Stimulated activated naive CD8-positive, alpha-beta T cell treated with anti-CD3 and anti-CD28 coated beads, Interleukin-15, Interleukin-2, amounts not matched to agents 100 ng/mL and 50 ng/mL, for 24 hours (primary cell): ENCODE results near the gene RALGPS2.

Experiments used
- H3K27ac Mint-ChIP-seq: one replicate; pipeline ENCODE4 v1.8.0; 2021; ENCODE audit warnings: mild to moderate bottlenecking, mixed read lengths
- H3K27me3 Mint-ChIP-seq: one replicate; pipeline ENCODE4 v1.8.0; 2021; ENCODE audit warnings: mixed read lengths
- H3K36me3 Mint-ChIP-seq: one replicate; pipeline ENCODE4 v1.8.0; 2021; ENCODE audit warnings: low read depth, mixed read lengths
- H3K4me1 Mint-ChIP-seq: one replicate; pipeline ENCODE4 v1.8.0; 2021; ENCODE audit warnings: low read depth, mixed read lengths
- H3K4me3 Mint-ChIP-seq: one replicate; pipeline ENCODE4 v1.8.0; 2021; ENCODE audit warnings: mild to moderate bottlenecking, mixed read lengths
- H3K9me3 Mint-ChIP-seq: one replicate; pipeline ENCODE4 v1.8.0; 2021; ENCODE audit warnings: mixed read lengths

Gene RALGPS2

DNA sequence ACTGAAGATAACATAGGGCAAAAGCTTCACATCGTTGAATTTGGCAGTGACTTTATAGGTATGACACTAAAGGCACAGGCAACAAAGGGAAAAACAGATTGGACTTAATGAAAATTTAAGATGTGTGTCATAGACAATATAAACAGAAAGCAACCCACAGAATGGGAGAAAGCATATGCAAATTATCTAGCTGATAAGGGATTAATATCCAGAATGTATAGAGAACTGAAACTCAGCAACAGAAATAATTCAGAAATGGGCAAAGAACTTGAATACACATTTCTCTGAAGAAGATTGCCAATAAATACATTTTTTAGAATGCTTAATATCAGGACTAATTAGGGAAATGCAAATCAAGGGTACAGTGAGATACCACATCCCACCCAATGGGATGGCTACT lies 201.0 kb downstream of the RALGPS2 start:
- H3K36me3 Mint-ChIP-seq: peaks cover 7% of the 10 kb centered on the region
- no peaks in the 10 kb centered on the region for H3K27me3 Mint-ChIP-seq
- H3K27ac Mint-ChIP-seq: no peak overlapping the region
- H3K9me3 Mint-ChIP-seq: peaks cover 4% of the 10 kb centered on the region
- H3K4me3 Mint-ChIP-seq: no peak overlapping the region
- H3K4me1 Mint-ChIP-seq: peaks cover 10% of the 10 kb centered on the region

DNA sequence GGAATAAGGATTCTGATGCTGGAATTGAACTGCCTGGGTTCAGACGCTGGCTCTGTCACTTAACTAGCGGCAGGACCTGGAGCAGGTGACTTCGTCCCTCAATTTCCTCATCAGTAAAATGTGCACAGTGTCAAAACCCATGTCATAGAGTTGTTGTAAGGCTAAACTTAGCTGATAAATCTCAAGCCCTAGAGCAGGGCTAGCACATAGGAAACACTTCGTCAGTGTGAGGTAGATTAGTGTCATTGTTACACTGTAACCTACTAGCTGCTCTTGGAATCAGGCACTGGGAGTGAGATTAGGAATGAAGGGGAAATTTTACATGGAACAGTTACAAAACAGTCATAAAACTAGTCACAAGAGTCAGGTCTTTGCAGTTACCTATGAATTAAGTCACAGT lies 202.0 kb downstream of the RALGPS2 start:
- Mint-ChIP-seq H3K27ac (no peak overlapping the region), H3K9me3 (peaks cover 4% of the 10 kb centered on the region), H3K27me3 (no peaks in the 10 kb centered on the region), H3K4me1 (peaks cover 15% of the 10 kb centered on the region), H3K4me3 (no peak overlapping the region), H3K36me3 (peaks cover 7% of the 10 kb centered on the region)

DNA sequence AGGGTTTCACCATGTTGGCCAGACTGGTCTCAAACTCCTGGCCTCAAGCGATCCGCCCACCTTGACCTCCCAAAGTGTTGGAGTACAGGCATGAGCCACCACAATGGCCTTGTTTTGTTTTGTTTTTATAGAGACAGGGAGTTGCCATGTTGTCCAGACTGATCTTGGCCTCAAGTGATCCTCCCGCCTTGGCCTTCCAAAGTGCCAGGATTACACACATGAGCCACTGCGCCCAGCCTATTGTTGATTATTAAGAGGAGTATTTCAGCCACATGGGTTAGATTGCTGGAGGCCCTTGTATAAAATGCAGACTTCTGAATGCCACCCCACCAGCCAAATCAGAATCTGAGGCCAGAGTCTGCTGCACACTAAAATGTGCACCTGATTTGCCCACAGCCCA lies 203.0 kb downstream of the RALGPS2 start:
- H3K4me1 Mint-ChIP-seq: peaks cover 15% of the 10 kb centered on the region
- H3K36me3 Mint-ChIP-seq: peaks cover 7% of the 10 kb centered on the region
- peaks cover 4% of the 10 kb centered on the region for H3K9me3 Mint-ChIP-seq
- H3K27me3 Mint-ChIP-seq: no peaks in the 10 kb centered on the region
- no peak overlapping the region for H3K4me3 Mint-ChIP-seq
- H3K27ac Mint-ChIP-seq: no peak overlapping the region

DNA sequence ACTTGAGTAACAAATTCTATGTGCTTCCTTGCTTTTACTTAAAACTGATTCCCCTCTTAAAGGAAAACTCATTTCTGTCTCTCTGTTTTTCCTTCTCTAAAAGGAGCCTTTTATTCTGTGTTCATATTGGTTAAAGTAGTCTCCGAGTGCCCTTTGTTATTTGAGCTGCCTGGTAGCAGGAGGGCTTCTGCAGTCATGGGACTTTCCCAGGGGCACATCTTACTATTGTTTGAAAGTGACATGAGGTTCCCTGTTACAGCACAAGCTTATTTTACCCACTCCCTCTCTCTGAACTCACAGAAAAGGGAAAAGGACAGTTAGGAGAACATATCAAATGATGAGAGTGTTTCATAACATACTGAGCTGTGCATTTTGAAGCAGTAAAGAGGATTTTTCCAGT lies 203.9 kb downstream of the RALGPS2 start:
- Mint-ChIP-seq H3K36me3 (peaks cover 7% of the 10 kb centered on the region), H3K9me3 (peaks cover 4% of the 10 kb centered on the region), H3K4me1 (peaks cover 15% of the 10 kb centered on the region)

DNA sequence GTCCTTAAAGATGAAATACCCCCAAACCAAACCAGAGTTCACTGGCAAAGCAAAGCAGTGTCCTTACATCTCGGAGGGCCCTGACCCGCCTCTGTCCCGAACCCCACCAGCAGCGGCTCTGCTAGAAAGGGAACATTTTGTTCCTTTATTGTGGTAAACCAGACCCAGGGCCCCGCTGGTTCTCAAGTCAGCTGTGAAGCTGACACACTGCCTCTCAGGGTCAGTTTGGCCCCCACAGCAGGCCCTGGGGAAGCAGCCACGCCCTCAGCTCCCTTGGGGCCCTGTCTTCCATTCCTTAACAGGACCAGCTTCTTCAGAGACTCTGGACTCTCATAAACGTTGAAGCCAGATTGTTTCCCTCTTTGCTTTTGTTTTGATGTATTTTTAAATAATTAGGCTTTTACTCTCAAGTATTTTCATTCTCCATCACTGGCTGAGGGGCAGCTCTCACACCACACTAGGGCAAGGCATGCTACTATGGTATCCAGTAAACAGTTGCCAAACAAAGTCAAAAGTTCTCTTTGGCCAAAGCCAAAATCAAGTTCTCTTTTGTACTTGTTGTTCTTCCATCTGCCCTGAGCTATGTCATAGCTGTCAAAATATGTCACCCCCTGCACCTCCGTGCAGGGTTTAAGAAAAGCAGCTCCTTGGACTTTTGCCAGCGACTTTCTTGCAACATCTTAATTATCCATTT lies 207.0 kb downstream of the RALGPS2 start:
- no peaks in the 10 kb centered on the region for H3K36me3 Mint-ChIP-seq
- H3K4me3 Mint-ChIP-seq: no peak overlapping the region
- no peaks in the 10 kb centered on the region for H3K9me3 Mint-ChIP-seq
- no peaks in the 10 kb centered on the region for H3K27me3 Mint-ChIP-seq
- peaks cover 15% of the 10 kb centered on the region for H3K4me1 Mint-ChIP-seq
- no peak overlapping the region for H3K27ac Mint-ChIP-seq

More for the DNA sequence above, 203.9 kb downstream of the RALGPS2 start:
- no peaks in the 10 kb centered on the region for H3K27me3 Mint-ChIP-seq
- no peak overlapping the region for H3K27ac Mint-ChIP-seq
- H3K4me3 Mint-ChIP-seq: no peak overlapping the region

DNA sequence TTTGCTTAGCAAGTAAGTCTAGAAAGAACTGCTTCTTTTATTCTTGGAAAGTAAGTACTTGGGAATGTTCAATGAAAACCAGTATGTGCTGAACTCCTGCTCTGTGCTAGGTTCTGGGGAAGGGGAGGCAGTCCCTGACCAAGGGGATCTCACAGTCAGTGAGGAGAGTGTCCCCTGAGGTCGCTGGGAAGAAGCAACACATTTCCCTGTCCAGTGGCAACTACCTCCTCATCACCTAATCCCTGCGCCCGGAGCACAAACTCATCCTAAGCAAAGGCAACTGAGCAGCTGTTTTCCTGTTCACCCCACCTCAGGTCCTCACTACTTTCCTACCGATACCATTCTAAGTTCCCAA lies 207.5 kb downstream of the RALGPS2 start:
- Mint-ChIP-seq H3K27me3 (no peaks in the 10 kb centered on the region), H3K9me3 (no peaks in the 10 kb centered on the region), H3K27ac (no peak overlapping the region), H3K4me1 (peaks cover 15% of the 10 kb centered on the region), H3K4me3 (no peak overlapping the region), H3K36me3 (no peaks in the 10 kb centered on the region)

DNA sequence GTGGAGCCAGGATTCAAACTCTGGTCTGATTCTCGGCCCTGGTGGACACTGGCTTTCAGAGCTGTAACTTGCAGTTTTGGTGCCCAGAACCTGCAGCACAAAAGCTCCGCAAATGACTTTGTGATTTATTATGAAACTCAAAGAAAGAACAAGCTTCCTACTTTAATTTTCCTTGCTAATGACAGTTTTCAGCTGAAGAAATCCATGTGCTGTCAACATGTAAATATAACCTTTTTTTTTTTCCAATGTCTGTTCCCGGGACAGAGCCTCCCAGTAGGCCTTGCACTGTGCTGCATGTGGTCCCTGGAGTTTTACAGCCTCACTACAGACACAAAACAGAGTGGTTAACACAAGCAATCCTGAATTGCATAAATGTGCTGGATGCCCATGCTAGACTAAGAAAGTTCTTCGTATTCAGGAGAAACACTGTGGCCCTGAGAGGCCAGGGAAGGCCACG lies 208.1 kb downstream of the RALGPS2 start:
- no peak overlapping the region for H3K27ac Mint-ChIP-seq
- H3K36me3 Mint-ChIP-seq: no peaks in the 10 kb centered on the region

DNA sequence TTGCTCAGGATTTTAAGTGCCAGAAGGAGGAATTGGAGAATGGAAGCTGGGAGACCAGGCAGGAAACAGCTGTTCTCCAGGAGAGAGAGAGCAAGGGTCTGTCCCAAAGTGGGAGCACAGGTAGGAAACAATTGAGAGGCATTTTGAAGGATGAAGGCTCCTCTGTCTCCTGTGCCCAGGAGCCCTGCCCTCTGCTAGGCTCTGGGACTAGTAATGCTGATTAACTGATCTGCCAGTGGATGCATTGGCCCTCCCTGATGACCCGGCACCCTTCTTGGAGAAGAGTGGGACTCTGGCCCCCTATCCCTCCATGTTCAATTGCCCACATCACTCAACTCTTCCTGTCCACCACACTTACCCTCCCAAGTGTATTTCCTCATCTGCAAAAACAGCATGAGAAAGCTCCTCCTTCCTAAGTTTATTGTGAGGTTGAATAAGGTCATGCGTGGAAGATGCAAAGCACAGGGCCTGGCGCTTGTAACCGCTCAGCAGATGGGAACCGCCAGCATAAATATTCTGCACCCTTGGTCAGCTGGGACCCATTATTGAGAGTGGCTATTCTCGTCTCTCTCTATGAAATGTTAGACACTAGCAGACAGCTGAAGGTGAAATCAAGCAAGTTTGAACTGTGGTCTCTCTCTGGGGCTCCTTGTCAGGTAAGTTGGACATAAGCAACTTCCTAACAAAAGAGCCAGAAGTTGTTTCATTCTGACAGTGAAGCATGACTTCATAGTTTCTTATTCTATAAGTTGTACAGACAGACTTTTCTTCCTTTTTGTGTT lies 208.9 kb downstream of the RALGPS2 start:
- H3K4me1 Mint-ChIP-seq: peaks cover 12% of the 10 kb centered on the region
- no peaks in the 10 kb centered on the region for H3K9me3 Mint-ChIP-seq
- H3K36me3 Mint-ChIP-seq: no peaks in the 10 kb centered on the region
- no peak overlapping the region for H3K4me3 Mint-ChIP-seq
- H3K27me3 Mint-ChIP-seq: no peaks in the 10 kb centered on the region
- H3K27ac Mint-ChIP-seq: no peak overlapping the region

More for the DNA sequence above, 208.1 kb downstream of the RALGPS2 start:
- H3K4me1 Mint-ChIP-seq: peaks cover 15% of the 10 kb centered on the region
- H3K4me3 Mint-ChIP-seq: no peak overlapping the region
- H3K9me3 Mint-ChIP-seq: no peaks in the 10 kb centered on the region
- no peaks in the 10 kb centered on the region for H3K27me3 Mint-ChIP-seq

DNA sequence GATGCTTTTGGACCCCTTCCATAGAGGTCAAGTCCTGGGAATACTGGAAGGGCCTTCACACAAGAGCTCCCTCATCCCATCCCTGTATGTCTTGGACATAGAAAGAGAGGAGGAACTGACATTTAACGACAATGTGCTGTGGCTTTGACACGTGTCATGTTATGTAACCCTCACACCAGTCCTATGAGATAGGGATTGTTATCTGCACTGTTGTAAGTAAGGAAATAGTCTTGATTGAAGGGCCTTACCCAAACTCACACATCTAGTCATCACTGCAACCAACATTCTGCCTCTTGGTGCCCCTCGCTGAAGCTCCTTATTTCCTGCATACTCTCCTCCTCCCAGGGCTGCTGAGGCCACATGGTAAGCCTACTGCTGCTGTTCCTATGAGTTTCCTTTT lies 209.5 kb downstream of the RALGPS2 start:
- Mint-ChIP-seq H3K4me3 (no peak overlapping the region), H3K27ac (no peak overlapping the region), H3K9me3 (no peaks in the 10 kb centered on the region), H3K27me3 (no peaks in the 10 kb centered on the region), H3K4me1 (peaks cover 6% of the 10 kb centered on the region), H3K36me3 (no peaks in the 10 kb centered on the region)

DNA sequence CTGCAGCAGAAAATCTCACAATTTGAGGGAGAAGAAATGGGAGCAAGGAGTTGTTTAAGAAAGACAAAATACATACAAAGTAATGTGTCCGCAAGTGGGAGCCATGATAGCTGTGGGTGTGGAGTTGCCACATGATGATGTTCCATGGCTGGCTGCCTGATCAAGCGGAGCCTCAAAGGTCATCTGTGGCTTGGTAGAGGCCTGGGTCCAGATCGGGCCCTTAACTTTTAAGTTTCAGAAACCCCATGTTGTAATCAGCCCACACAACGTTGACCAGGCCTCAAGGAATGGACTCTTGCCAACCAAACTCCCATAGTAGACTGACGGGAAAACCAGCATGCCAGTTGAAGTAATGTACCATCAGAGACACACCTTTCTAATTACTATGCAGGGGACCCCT lies 210.6 kb downstream of the RALGPS2 start:
- H3K36me3 Mint-ChIP-seq: no peaks in the 10 kb centered on the region
- no peaks in the 10 kb centered on the region for H3K27me3 Mint-ChIP-seq
- no peaks in the 10 kb centered on the region for H3K9me3 Mint-ChIP-seq
- no peak overlapping the region for H3K4me3 Mint-ChIP-seq
- H3K27ac Mint-ChIP-seq: no peak overlapping the region
- H3K4me1 Mint-ChIP-seq: peaks cover 5% of the 10 kb centered on the region

DNA sequence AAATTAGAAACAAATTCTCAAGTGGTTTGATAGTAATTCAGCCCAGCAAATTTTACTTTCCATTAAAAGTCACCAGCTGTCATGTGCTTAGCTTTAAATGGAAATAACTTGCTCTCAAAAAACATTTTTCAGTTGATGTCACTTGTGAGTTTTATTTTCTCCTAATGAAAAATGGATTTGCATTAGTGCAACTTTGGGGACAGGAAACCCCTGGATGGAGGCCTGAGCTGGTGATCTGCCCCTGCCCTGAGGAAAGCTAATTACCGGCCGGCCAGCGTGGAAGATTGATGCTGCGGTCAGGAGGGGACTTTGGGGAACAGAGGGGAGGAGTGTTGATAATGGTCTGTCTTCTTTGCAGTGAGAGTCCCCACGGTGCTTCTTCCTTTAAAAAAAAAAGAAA lies 212.7 kb downstream of the RALGPS2 start:
- Mint-ChIP-seq H3K9me3 (no peaks in the 10 kb centered on the region), H3K27me3 (peaks cover 4% of the 10 kb centered on the region), H3K27ac (no peak overlapping the region), H3K4me3 (no peak overlapping the region), H3K4me1 (peaks cover 3% of the 10 kb centered on the region), H3K36me3 (no peaks in the 10 kb centered on the region)

DNA sequence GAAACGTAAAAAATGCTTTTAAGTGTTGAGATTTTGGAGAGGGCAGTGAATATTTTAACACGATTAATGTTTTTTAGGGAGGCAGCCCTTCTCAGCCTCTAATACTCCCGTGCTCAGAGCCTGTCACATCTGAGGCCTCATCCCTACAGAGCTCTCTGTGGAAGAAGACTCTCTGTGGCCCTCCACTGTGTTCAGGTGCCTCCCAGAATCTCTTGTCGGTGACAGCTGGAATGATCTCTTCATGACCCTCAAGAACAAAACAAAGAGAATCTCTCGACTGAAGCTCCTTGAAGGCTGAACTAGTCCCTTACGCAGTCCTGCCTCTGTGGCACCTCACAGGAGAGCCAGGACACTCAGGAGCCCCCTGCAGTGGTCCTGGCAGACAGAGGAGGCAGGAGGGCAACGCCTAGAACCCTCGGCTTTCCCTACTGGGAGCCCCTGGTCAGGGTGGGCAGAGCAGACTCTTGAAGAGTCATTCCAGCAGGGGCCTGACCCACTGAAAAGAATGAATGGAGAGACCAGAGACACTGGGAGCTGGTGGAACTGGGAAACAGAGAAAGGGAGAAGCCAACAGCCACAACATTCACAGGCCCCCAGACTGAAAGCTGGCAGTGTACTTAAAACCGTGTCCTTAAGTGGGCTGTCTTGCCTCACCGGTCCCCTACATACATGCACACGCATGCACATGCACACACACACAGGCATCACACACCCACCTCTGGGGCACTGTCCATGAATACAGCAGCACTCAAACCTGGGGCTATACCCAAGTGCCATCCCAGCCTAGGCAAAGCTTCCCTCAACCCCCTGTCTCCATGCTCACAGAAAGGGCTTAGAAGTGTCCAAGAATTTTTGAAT lies 213.3 kb downstream of the RALGPS2 start:
- Mint-ChIP-seq H3K4me1 (peaks cover 7% of the 10 kb centered on the region), H3K36me3 (no peaks in the 10 kb centered on the region), H3K9me3 (no peaks in the 10 kb centered on the region), H3K27ac (no peak overlapping the region), H3K27me3 (peaks cover 4% of the 10 kb centered on the region), H3K4me3 (no peak overlapping the region)

DNA sequence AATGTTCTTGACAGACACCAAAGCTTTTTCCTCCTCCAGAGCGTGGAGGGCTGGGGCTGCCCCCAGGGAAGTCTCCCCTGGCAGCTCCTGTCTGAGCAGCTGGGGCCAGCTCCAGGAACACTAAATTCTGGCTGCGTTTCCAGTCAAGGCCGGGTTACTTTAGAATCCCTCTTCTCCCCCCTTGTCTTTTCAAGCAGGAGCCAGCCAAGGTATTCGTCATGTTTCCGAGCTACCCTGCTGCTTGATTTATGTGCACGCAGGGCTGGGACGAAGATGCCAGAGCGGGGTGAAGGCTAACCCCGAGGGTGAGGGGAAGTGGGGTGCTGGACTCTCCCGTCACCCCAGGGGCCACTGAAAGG lies 213.9 kb downstream of the RALGPS2 start:
- Mint-ChIP-seq H3K4me1 (peaks cover 7% of the 10 kb centered on the region), H3K36me3 (no peaks in the 10 kb centered on the region), H3K27ac (no peak overlapping the region), H3K27me3 (peaks cover 4% of the 10 kb centered on the region), H3K9me3 (no peaks in the 10 kb centered on the region), H3K4me3 (no peak overlapping the region)

DNA sequence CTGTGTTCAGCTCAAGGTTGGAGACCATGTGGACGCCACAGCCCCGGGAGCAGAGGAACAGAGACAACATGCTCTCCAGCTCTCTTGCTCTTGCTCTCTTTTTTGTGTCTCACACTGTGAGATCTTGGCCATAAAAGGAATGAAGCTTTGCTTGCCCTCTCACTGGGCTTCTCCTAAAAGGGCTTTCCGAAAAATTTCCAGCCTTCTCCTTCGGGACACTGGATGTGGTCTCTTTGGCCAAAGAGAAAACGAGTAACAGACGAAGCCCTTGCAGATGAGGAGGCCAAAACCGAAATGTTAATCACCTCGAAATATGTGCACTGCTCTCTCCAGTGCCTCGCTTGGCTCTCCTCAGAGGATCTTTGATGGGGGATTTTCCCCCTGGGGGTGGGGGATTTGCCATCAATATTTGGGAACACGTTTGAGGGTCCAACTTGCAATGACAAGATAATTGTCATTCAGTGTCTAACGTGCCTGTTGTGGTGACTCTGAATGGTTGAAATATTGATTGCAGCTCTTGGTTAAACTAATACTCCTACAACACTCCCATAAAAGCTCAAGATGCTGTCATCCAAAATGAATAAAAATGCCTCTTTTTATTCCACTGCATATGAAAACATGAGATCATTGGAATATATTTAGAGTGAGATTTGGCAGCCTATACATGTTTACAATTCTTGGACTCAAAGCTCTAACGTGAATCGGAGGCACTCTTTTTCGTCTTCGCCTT lies 214.5 kb downstream of the RALGPS2 start:
- Mint-ChIP-seq H3K27me3 (peaks cover 4% of the 10 kb centered on the region), H3K27ac (no peak overlapping the region), H3K4me1 (peaks cover 7% of the 10 kb centered on the region), H3K9me3 (no peaks in the 10 kb centered on the region), H3K36me3 (no peaks in the 10 kb centered on the region), H3K4me3 (no peak overlapping the region)
